Activated CD4-positive, alpha-beta T cell treated with anti-CD3 and anti-CD28 coated beads for 4 hours (primary cell): ENCODE measurements around the gene GPR27.
A peak's percentile ranks its signal among the peaks of the same experiment; 100 is the strongest.

Experiments
- DNase-seq, 2 donors: peaks; one replicate each; pipeline ENCODE4 v3.0.0-alpha.2; 2020

The GPR27 gene

GRCh38 chr3:71734881-71735280, 18.8 kb upstream of the GPR27 start:
- no peak for DNase-seq

- DNase-seq, result no peak
Observed at GRCh38 chr3:71742621-71743020, 11.0 kb upstream of the GPR27 start.

- DNase-seq, result no peak
Observed at GRCh38 chr3:71744738-71745137, 8.9 kb upstream of the GPR27 start.

GRCh38 chr3:71751602-71752001, 2.1 kb upstream of the GPR27 start:
- no peak for DNase-seq

- no peak for DNase-seq
Observed at GRCh38 chr3:71752831-71753700, 589 bp upstream of the GPR27 start.

GRCh38 chr3:71754610-71755253, 1.1 kb downstream of the GPR27 start:
- no peak for DNase-seq

- no peak for DNase-seq
Observed at GRCh38 chr3:71758091-71758490, 4.4 kb downstream of the GPR27 start.

- DNase-seq, result no peak
Observed at GRCh38 chr3:71759401-71759800, 5.7 kb downstream of the GPR27 start.

- DNase-seq, result no peak
Observed at GRCh38 chr3:71760140-71760539, 6.5 kb downstream of the GPR27 start.

- DNase-seq, result no peak
Observed at GRCh38 chr3:71763426-71763825, 9.8 kb downstream of the GPR27 start.

GRCh38 chr3:71771126-71771525, 17.5 kb downstream of the GPR27 start:
- no peak for DNase-seq

- no peak for DNase-seq
Observed at GRCh38 chr3:71771884-71772283, 18.2 kb downstream of the GPR27 start.

- DNase-seq, result no peak
Observed at GRCh38 chr3:71776538-71776937, 22.9 kb downstream of the GPR27 start.

GRCh38 chr3:71778353-71778752, 24.7 kb downstream of the GPR27 start:
- no peak for DNase-seq

- no peak for DNase-seq
Observed at GRCh38 chr3:71779674-71780377, 26.2 kb downstream of the GPR27 start.

- DNase-seq, result no peak
Observed at GRCh38 chr3:71780430-71780829, 26.8 kb downstream of the GPR27 start.

- DNase-seq, result no peak
Observed at GRCh38 chr3:71783152-71783551, 29.5 kb downstream of the GPR27 start.

GRCh38 chr3:71784201-71784913, 30.7 kb downstream of the GPR27 start:
- DNase-seq, result no peak

GRCh38 chr3:71784914-71785531, 31.4 kb downstream of the GPR27 start, which contains the start of gene PROK2:
TSS of gene PROK2 (minus strand) at chr3:71785148. CDS start at chr3:71785052, 96 bp downstream.
- peak; percentile 20 to 31 for DNase-seq

GRCh38 chr3:71785532-71786216, 32.0 kb downstream of the GPR27 start:
- no peak for DNase-seq

- DNase-seq, result no peak
Observed at GRCh38 chr3:71786217-71786549, 32.5 kb downstream of the GPR27 start.

GRCh38 chr3:71786551-71786950, 32.9 kb downstream of the GPR27 start:
- no peak for DNase-seq
